ENCODE results near the gene CHRNA3. TPM values are rescaled to one million over a fixed set of nuclear protein-coding genes. Genes with fewer than 3 reads are reported as not detected.
A peak's percentile ranks its signal among the peaks of the same experiment; 100 is the strongest.

Gene CHRNA3
- total RNA-seq, 1 donor from 2014 or later: 4.0 TPM

DNA sequence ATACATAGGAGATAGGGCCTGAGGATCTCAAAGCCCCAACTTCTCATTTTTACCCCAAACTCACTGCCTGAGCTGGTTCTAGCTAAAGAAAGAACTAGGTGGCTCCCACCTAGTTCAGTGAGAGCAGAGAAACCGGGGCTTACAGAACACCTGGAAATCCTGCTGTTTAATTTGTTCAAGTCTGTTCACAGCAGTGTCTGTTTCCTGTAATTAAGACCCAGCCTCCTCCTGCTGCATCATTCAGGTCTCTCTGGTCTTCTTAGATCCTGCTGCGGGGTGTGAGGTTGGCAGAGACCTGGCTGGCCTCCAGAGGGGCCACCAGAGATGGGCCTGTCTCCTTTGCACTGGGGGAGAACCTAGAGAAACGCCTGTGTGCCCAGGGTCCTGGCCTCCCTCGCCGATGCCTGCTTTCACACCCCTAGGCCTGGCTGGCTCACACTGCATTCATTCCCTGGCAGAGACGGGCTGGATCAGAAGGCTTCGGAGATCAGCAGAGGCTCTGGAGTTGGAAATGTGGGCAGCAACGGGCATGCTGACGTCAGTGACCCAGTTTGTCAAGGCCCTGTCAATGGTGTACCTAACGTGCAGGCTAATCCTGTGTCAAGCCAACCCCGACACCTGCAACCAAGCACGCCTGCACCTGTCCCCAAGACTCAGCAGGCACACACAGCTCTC lies 4.9 kb upstream of the CHRNA3 start:
- no peak for DNase-seq (ENCODE audit: low spot score in 2 of 2, unreplicated experiment in 2 of 2)
- H3K27ac Mint-ChIP-seq: no peak overlapping the region
- TF ChIP-seq, protein P1, sequence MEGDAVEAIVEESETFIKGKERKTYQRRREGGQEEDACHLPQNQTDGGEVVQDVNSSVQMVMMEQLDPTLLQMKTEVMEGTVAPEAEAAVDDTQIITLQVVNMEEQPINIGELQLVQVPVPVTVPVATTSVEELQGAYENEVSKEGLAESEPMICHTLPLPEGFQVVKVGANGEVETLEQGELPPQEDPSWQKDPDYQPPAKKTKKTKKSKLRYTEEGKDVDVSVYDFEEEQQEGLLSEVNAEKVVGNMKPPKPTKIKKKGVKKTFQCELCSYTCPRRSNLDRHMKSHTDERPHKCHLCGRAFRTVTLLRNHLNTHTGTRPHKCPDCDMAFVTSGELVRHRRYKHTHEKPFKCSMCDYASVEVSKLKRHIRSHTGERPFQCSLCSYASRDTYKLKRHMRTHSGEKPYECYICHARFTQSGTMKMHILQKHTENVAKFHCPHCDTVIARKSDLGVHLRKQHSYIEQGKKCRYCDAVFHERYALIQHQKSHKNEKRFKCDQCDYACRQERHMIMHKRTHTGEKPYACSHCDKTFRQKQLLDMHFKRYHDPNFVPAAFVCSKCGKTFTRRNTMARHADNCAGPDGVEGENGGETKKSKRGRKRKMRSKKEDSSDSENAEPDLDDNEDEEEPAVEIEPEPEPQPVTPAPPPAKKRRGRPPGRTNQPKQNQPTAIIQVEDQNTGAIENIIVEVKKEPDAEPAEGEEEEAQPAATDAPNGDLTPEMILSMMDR (IDR thresholded peaks at IDR 0.05; ENCODE audit: unreplicated experiment): no peak
- peaks cover 10% of the 10 kb centered on the region for H3K36me3 Mint-ChIP-seq
- H3K27me3 Mint-ChIP-seq (ENCODE audit: low read depth): peaks cover 66% of the 10 kb centered on the region
- no peaks in the 10 kb centered on the region for H3K4me1 Mint-ChIP-seq
- H3K4me3 Mint-ChIP-seq: no peak overlapping the region
- H3K9me3 Mint-ChIP-seq: no peaks in the 10 kb centered on the region

DNA sequence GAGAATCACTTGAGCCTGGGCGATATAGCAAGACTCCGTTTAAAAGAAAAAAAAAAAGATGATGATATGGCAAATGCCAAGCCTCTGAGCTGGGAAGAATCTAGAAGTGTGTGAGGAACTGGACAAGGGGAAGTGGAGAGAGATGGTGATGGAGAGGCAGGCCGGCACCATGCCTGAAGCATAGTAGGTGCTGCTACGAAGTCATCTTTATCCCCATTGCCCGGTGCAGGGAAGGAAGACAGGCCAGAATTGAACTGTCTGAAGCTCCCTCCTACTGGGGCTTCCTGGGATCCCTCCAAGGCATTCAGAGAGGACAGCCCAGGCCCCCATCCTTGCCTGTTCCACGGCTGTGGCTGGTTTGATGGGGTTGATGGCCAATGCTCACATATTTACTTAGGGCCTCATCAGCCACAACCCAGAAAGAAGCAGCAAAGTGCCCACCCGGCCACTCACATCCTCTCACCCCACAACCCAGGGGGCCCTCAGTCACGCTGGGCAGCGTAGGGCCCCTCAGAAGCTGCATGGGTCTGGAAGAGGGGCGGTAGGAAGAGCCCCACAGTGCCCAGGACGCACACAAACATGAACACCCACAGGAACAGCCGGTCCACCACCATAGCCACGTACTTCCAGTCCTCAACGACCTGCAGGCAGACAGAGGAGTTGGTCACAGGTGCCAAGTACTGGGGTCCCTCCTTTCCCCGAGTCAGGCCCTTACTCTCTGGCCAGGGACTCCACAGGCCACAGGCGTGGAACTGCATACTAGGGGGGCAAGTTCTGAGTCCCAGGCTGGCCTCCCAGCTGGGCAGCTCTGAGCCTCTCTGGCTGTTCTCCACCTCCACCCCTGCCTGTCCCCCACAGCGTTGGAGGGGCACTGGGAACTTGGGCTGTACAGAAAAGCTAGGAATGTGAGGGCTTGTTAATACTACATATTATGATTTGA lies 4.1 kb upstream of the CHRNA3 start:
- DNase-seq (ENCODE audit: low spot score in 2 of 2, unreplicated experiment in 2 of 2): no peak
- Mint-ChIP-seq H3K4me1 (peaks cover 2% of the 10 kb centered on the region), H3K27ac (no peak overlapping the region), H3K36me3 (peaks cover 10% of the 10 kb centered on the region), H3K9me3 (no peaks in the 10 kb centered on the region), H3K27me3 (ENCODE audit: low read depth) (peaks cover 69% of the 10 kb centered on the region), H3K4me3 (no peak overlapping the region)
- TF ChIP-seq, protein P1 (IDR thresholded peaks at IDR 0.05; ENCODE audit: unreplicated experiment): no peak

DNA sequence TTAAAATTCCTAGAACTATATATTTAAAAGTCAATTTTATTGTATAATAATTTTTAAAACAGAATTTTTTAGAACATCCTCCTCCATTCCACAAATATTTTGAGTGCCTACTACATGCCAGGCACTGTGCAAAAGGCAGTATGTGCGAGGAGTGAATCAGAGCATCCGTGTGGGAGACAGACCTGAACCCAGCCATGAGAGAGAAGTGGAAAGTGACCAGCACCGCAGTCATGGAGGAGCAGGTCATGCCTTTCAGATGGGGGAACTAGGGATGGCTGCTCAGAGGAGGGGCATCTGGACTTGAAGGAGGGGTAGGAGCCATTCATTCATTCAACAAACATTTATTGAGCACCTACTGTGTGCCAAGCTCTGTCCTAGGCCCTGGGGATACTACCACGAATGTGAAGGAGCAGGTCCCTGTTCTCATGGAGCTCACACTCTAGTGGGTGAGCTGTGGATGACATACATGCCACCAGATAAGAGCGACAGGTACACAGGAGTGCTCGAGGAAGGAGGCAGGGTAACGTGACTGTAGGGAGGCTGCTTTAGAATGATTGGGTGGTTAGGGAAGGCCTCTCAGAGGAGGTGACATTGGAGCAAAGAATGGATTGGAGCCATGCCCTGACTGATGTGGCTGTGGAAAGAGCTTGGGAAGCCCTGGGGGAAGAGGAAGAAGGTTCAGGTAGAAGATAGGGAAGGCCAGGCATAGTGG lies 3.1 kb upstream of the CHRNA3 start:
- Mint-ChIP-seq H3K27me3 (ENCODE audit: low read depth) (peaks cover 69% of the 10 kb centered on the region), H3K4me1 (peaks cover 10% of the 10 kb centered on the region), H3K27ac (no peak overlapping the region), H3K36me3 (no peaks in the 10 kb centered on the region), H3K9me3 (no peaks in the 10 kb centered on the region), H3K4me3 (no peak overlapping the region)
- TF ChIP-seq, protein P1 (IDR thresholded peaks at IDR 0.05; ENCODE audit: unreplicated experiment): no peak
- no peak for DNase-seq (ENCODE audit: low spot score in 2 of 2, unreplicated experiment in 2 of 2)

DNA sequence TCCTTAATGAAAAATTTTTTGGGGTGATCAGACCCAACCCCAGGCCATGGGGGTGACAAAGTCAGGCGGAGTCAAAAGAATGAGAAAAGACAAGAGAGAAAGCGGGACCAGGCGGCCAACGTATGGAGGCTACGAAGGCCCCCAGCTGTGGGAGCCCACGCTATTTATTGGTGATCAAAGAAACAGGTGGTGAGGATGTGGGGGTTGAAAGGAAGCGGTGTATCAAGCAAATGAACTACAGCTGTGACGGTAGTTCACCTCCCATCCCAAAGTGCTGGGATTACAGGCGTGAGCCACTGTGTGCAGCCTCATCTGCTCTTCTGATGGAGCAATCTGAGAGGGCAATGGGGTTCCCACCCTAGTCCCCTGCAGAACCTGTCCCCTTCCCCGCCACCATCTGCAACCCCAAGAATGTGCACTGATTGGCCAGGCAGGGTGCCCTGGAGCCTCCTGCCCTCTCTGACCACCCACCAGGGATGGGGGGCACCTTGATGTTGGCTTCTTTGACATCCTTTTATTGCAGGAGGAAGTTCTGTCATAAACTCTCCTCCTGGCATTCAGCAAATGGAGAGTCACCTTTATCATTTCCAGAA lies 1.1 kb upstream of the CHRNA3 start:
- Mint-ChIP-seq H3K4me1 (peaks cover 17% of the 10 kb centered on the region), H3K27ac (no peak overlapping the region), H3K9me3 (no peaks in the 10 kb centered on the region), H3K27me3 (ENCODE audit: low read depth) (peaks cover 61% of the 10 kb centered on the region), H3K36me3 (no peaks in the 10 kb centered on the region), H3K4me3 (peak overlapping the region; percentile 61)
- DNase-seq (ENCODE audit: low spot score in 2 of 2, unreplicated experiment in 2 of 2): no peak
- TF ChIP-seq, protein P1 (IDR thresholded peaks at IDR 0.05; ENCODE audit: unreplicated experiment): no peak

DNA sequence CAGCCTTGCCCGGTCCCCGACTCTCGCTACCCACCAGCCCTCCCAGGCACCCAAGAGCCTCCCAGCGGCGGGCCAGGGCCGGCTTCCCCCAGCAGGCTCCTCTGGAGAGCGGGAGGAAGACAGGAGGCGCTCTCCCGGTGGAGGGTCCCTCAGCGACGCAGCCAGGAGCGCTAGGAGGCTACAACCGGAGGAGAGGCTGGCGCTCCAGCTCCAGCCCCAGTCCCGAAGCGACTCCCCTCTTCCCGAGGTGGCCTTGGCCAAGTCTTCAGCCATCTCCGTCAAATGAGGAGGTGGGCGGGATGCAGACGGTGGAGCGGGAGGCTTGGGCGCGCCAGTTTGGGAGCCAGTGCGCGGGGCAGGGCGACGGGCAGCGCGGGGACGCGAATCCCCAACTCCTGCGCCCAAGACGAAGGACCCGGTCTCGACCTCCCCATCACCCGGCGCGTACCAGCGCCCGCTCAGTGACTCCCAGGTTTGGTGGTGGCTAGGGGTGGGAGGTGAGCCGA lies 722 bp downstream of the CHRNA3 start:
- peaks cover 57% of the 10 kb centered on the region for H3K27me3 Mint-ChIP-seq (ENCODE audit: low read depth)
- H3K9me3 Mint-ChIP-seq: no peaks in the 10 kb centered on the region
- H3K4me1 Mint-ChIP-seq: peaks cover 17% of the 10 kb centered on the region
- peak; percentile 42 to 59 for DNase-seq (ENCODE audit: low spot score in 2 of 2, unreplicated experiment in 2 of 2)
- no peaks in the 10 kb centered on the region for H3K36me3 Mint-ChIP-seq
- no peak overlapping the region for H3K27ac Mint-ChIP-seq
- peak overlapping the region; percentile 71 for H3K4me3 Mint-ChIP-seq
- TF ChIP-seq, protein P1 (IDR thresholded peaks at IDR 0.05; ENCODE audit: unreplicated experiment): no peak

Data from mesothelial cell of epicardium (in vitro differentiated cells).